Measurements from ENCODE around the gene PRDM11.

PRDM11 gene

GRCh38 chr11:45158891-45159605 is 12.6 kb downstream of the PRDM11 start:
- Histone ChIP-seq H3K27me3 (ENCODE audit: control insufficient read depth, insufficient read depth, low read length) (no peaks in the 10 kb centered on the region), H3K27ac (ENCODE audit: low read depth, low read length) (no peak overlapping the region), H3K9ac (ENCODE audit: low read length) (no peak overlapping the region), H3K4me1 (ENCODE audit: control insufficient read depth, insufficient read depth, low read length) (peaks cover 10% of the 10 kb centered on the region; the same call in 1 of the 2 replicates), H3K36me3 (ENCODE audit: control insufficient read depth, insufficient read depth, low read length) (no peaks in the 10 kb centered on the region), H3K4me3 (ENCODE audit: low read depth, low read length) (no peak overlapping the region), H3K9me3 (ENCODE audit: control insufficient read depth, insufficient read depth, low read depth, low read length) (no peaks in the 10 kb centered on the region)

- Histone ChIP-seq H3K27me3 (ENCODE audit: control insufficient read depth, insufficient read depth, low read length) (no peaks in the 10 kb centered on the region), H3K36me3 (ENCODE audit: control insufficient read depth, insufficient read depth, low read length) (no peaks in the 10 kb centered on the region), H3K4me3 (ENCODE audit: low read depth, low read length) (no peak overlapping the region), H3K9ac (ENCODE audit: low read length) (no peak overlapping the region), H3K4me1 (ENCODE audit: control insufficient read depth, insufficient read depth, low read length) (peaks cover 10% of the 10 kb centered on the region; the same call in 1 of the 2 replicates), H3K9me3 (ENCODE audit: control insufficient read depth, insufficient read depth, low read depth, low read length) (no peaks in the 10 kb centered on the region), H3K27ac (ENCODE audit: low read depth, low read length) (no peak overlapping the region)
Observed at GRCh38 chr11:45159781-45160365, 13.4 kb downstream of the PRDM11 start.

GRCh38 chr11:45161252-45162063 is 15.0 kb downstream of the PRDM11 start:
- no peak overlapping the region for H3K9ac ChIP-seq (ENCODE audit: low read length)
- no peak overlapping the region for H3K4me3 ChIP-seq (ENCODE audit: low read depth, low read length)
- no peak overlapping the region for H3K27ac ChIP-seq (ENCODE audit: low read depth, low read length)
- no peaks in the 10 kb centered on the region for H3K9me3 ChIP-seq (ENCODE audit: control insufficient read depth, insufficient read depth, low read depth, low read length)
- H3K36me3 ChIP-seq (ENCODE audit: control insufficient read depth, insufficient read depth, low read length) = no peaks in the 10 kb centered on the region
- peaks cover 10% of the 10 kb centered on the region; the same call in 1 of the 2 replicates for H3K4me1 ChIP-seq (ENCODE audit: control insufficient read depth, insufficient read depth, low read length)
- H3K27me3 ChIP-seq (ENCODE audit: control insufficient read depth, insufficient read depth, low read length) = no peaks in the 10 kb centered on the region

GRCh38 chr11:45162064-45162375 is 15.6 kb downstream of the PRDM11 start:
- Histone ChIP-seq H3K9ac (ENCODE audit: low read length) (no peak overlapping the region), H3K27ac (ENCODE audit: low read depth, low read length) (no peak overlapping the region), H3K36me3 (ENCODE audit: control insufficient read depth, insufficient read depth, low read length) (no peaks in the 10 kb centered on the region), H3K27me3 (ENCODE audit: control insufficient read depth, insufficient read depth, low read length) (no peaks in the 10 kb centered on the region), H3K9me3 (ENCODE audit: control insufficient read depth, insufficient read depth, low read depth, low read length) (no peaks in the 10 kb centered on the region), H3K4me1 (ENCODE audit: control insufficient read depth, insufficient read depth, low read length) (peaks cover 10% of the 10 kb centered on the region; the same call in 1 of the 2 replicates), H3K4me3 (ENCODE audit: low read depth, low read length) (no peak overlapping the region)

GRCh38 chr11:45162916-45163879 is 16.8 kb downstream of the PRDM11 start:
- Histone ChIP-seq H3K27me3 (ENCODE audit: control insufficient read depth, insufficient read depth, low read length) (no peaks in the 10 kb centered on the region), H3K9ac (ENCODE audit: low read length) (no peak overlapping the region), H3K4me1 (ENCODE audit: control insufficient read depth, insufficient read depth, low read length) (peaks cover 5% of the 10 kb centered on the region; the same call in 1 of the 2 replicates), H3K27ac (ENCODE audit: low read depth, low read length) (no peak overlapping the region), H3K9me3 (ENCODE audit: control insufficient read depth, insufficient read depth, low read depth, low read length) (no peaks in the 10 kb centered on the region), H3K36me3 (ENCODE audit: control insufficient read depth, insufficient read depth, low read length) (no peaks in the 10 kb centered on the region), H3K4me3 (ENCODE audit: low read depth, low read length) (no peak overlapping the region)

GRCh38 chr11:45163956-45164575 is 17.6 kb downstream of the PRDM11 start:
- Histone ChIP-seq H3K36me3 (ENCODE audit: control insufficient read depth, insufficient read depth, low read length) (no peaks in the 10 kb centered on the region), H3K27me3 (ENCODE audit: control insufficient read depth, insufficient read depth, low read length) (no peaks in the 10 kb centered on the region), H3K27ac (ENCODE audit: low read depth, low read length) (no peak overlapping the region), H3K4me3 (ENCODE audit: low read depth, low read length) (no peak overlapping the region), H3K9ac (ENCODE audit: low read length) (no peak overlapping the region), H3K9me3 (ENCODE audit: control insufficient read depth, insufficient read depth, low read depth, low read length) (no peaks in the 10 kb centered on the region), H3K4me1 (ENCODE audit: control insufficient read depth, insufficient read depth, low read length) (no peaks in the 10 kb centered on the region)

GRCh38 chr11:45165386-45165785 is 18.9 kb downstream of the PRDM11 start:
- Histone ChIP-seq H3K36me3 (ENCODE audit: control insufficient read depth, insufficient read depth, low read length) (no peaks in the 10 kb centered on the region), H3K4me3 (ENCODE audit: low read depth, low read length) (no peak overlapping the region), H3K27me3 (ENCODE audit: control insufficient read depth, insufficient read depth, low read length) (no peaks in the 10 kb centered on the region), H3K9ac (ENCODE audit: low read length) (no peak overlapping the region), H3K9me3 (ENCODE audit: control insufficient read depth, insufficient read depth, low read depth, low read length) (no peaks in the 10 kb centered on the region), H3K4me1 (ENCODE audit: control insufficient read depth, insufficient read depth, low read length) (no peaks in the 10 kb centered on the region), H3K27ac (ENCODE audit: low read depth, low read length) (no peak overlapping the region)

GRCh38 chr11:45165806-45166603 is 19.6 kb downstream of the PRDM11 start:
- H3K27ac ChIP-seq (ENCODE audit: low read depth, low read length) = no peak overlapping the region
- no peaks in the 10 kb centered on the region for H3K36me3 ChIP-seq (ENCODE audit: control insufficient read depth, insufficient read depth, low read length)
- no peaks in the 10 kb centered on the region for H3K9me3 ChIP-seq (ENCODE audit: control insufficient read depth, insufficient read depth, low read depth, low read length)
- no peaks in the 10 kb centered on the region for H3K27me3 ChIP-seq (ENCODE audit: control insufficient read depth, insufficient read depth, low read length)
- no peak overlapping the region for H3K9ac ChIP-seq (ENCODE audit: low read length)
- no peaks in the 10 kb centered on the region for H3K4me1 ChIP-seq (ENCODE audit: control insufficient read depth, insufficient read depth, low read length)
- H3K4me3 ChIP-seq (ENCODE audit: low read depth, low read length) = no peak overlapping the region

GRCh38 chr11:45166604-45166897 is 20.1 kb downstream of the PRDM11 start:
- H3K4me3 ChIP-seq (ENCODE audit: low read depth, low read length) = no peak overlapping the region
- no peaks in the 10 kb centered on the region for H3K4me1 ChIP-seq (ENCODE audit: control insufficient read depth, insufficient read depth, low read length)
- no peaks in the 10 kb centered on the region for H3K9me3 ChIP-seq (ENCODE audit: control insufficient read depth, insufficient read depth, low read depth, low read length)
- no peak overlapping the region for H3K9ac ChIP-seq (ENCODE audit: low read length)
- H3K27ac ChIP-seq (ENCODE audit: low read depth, low read length) = no peak overlapping the region
- H3K27me3 ChIP-seq (ENCODE audit: control insufficient read depth, insufficient read depth, low read length) = no peaks in the 10 kb centered on the region
- no peaks in the 10 kb centered on the region for H3K36me3 ChIP-seq (ENCODE audit: control insufficient read depth, insufficient read depth, low read length)

- Histone ChIP-seq H3K27me3 (ENCODE audit: control insufficient read depth, insufficient read depth, low read length) (no peaks in the 10 kb centered on the region), H3K9me3 (ENCODE audit: control insufficient read depth, insufficient read depth, low read depth, low read length) (no peaks in the 10 kb centered on the region), H3K4me3 (ENCODE audit: low read depth, low read length) (no peak overlapping the region), H3K4me1 (ENCODE audit: control insufficient read depth, insufficient read depth, low read length) (no peaks in the 10 kb centered on the region), H3K27ac (ENCODE audit: low read depth, low read length) (no peak overlapping the region), H3K9ac (ENCODE audit: low read length) (no peak overlapping the region), H3K36me3 (ENCODE audit: control insufficient read depth, insufficient read depth, low read length) (no peaks in the 10 kb centered on the region)
Observed at GRCh38 chr11:45167283-45167682, 20.8 kb downstream of the PRDM11 start.
